GM19395 (cell line): Measurements from ENCODE around the gene SLC2A3.
"Not testable (repeated sequence)": the region's sequence is repeated elsewhere in the genome, so short reads cannot be mapped to it uniquely, and the experiment has no call there.

ENCODE experiments used
- ATAC-seq: cut with Tn5 transposase; IDR thresholded peaks from one replicate; pipeline ENCODE4 v1.9.1; 2021; ENCODE audit warnings: mild to moderate bottlenecking, moderate library complexity; ENCODE audit not compliant: unreplicated experiment

Gene SLC2A3

GRCh38 chr12:7935590-7936581, at the start of gene SLC2A3:
Gene SLC2A3, minus strand, starts transcription at chr12:7936187. Its CDS starts 153 bp downstream, at chr12:7936034.
- ATAC-seq = no peak

- no peak for ATAC-seq
Measured at GRCh38 chr12:7984900-7985299, 48.9 kb upstream of the SLC2A3 start.

- not testable (repeated sequence) for ATAC-seq
Measured at GRCh38 chr12:7983460-7983859, 47.5 kb upstream of the SLC2A3 start.

- ATAC-seq = not testable (repeated sequence)
Measured at GRCh38 chr12:7983019-7983418, 47.0 kb upstream of the SLC2A3 start.

GRCh38 chr12:7982332-7982735, 46.3 kb upstream of the SLC2A3 start:
- not testable (repeated sequence) for ATAC-seq

- no peak for ATAC-seq
Measured at GRCh38 chr12:7981446-7981845, 45.5 kb upstream of the SLC2A3 start.

GRCh38 chr12:7977351-7978124, 41.6 kb upstream of the SLC2A3 start:
- peak; percentile 79 for ATAC-seq

- no peak for ATAC-seq
Measured at GRCh38 chr12:7973457-7973825, 37.5 kb upstream of the SLC2A3 start.

- no peak for ATAC-seq
Measured at GRCh38 chr12:7972734-7973456, 36.9 kb upstream of the SLC2A3 start.

- ATAC-seq = not testable (repeated sequence)
Measured at GRCh38 chr12:7972269-7972668, 36.3 kb upstream of the SLC2A3 start.

GRCh38 chr12:7971765-7972164, 35.8 kb upstream of the SLC2A3 start:
- not testable (repeated sequence) for ATAC-seq

- peak; percentile 88 for ATAC-seq
Measured at GRCh38 chr12:7970475-7971252, 34.7 kb upstream of the SLC2A3 start.

- no peak for ATAC-seq
Measured at GRCh38 chr12:7966563-7966962, 30.6 kb upstream of the SLC2A3 start.

- ATAC-seq = not testable (repeated sequence)
Measured at GRCh38 chr12:7964669-7965068, 28.7 kb upstream of the SLC2A3 start.

- no peak for ATAC-seq
Measured at GRCh38 chr12:7961395-7962178, 25.6 kb upstream of the SLC2A3 start.

- peak; percentile 56 for ATAC-seq
Measured at GRCh38 chr12:7959701-7960121, 23.7 kb upstream of the SLC2A3 start.

GRCh38 chr12:7959278-7959677, 23.3 kb upstream of the SLC2A3 start:
- ATAC-seq = no peak

- not testable (repeated sequence) for ATAC-seq
Measured at GRCh38 chr12:7954877-7955276, 18.9 kb upstream of the SLC2A3 start.

GRCh38 chr12:7954418-7954817, 18.4 kb upstream of the SLC2A3 start:
- not testable (repeated sequence) for ATAC-seq
